Liver (tissue), 9 donors: ENCODE measurements around the gene STUM. TPM values are rescaled to one million over a fixed set of nuclear protein-coding genes. Genes with fewer than 3 reads are reported as not detected.

Experiments
- DNase-seq: peaks from one replicate; pipeline ENCODE4 v3.0.0-alpha.2; 2017; ENCODE audit warnings: low spot score
- H3K27ac ChIP-seq, 2 donors: one replicate each; pipeline ENCODE4 v1.7.0; 2013; ENCODE audit warnings: inconsistent platforms in 2 of 2, low read length in 2 of 2, control low read depth in 1 of 2, low read depth in 1 of 2, mild to moderate bottlenecking in 1 of 2
- H3K27me3 ChIP-seq, 4 donors: one replicate each; pipeline versions ENCODE4 v1.6.1 to v1.7.0; 2013; ENCODE audit warnings: low read length in 3 of 4, inconsistent platforms in 1 of 4, mild to moderate bottlenecking in 1 of 4, moderate library complexity in 1 of 4; ENCODE audit not compliant: control insufficient read depth in 4 of 4, insufficient read depth in 4 of 4
- H3K36me3 ChIP-seq, 4 donors: one replicate each; pipeline versions ENCODE4 v1.6.1 to v1.7.0; 2013; ENCODE audit warnings: low read length in 3 of 4, mild to moderate bottlenecking in 3 of 4, low read depth in 1 of 4, moderate library complexity in 1 of 4; ENCODE audit not compliant: control insufficient read depth in 4 of 4, insufficient read depth in 3 of 4
- H3K4me1 ChIP-seq, 4 donors: one replicate each; pipeline versions ENCODE4 v1.6.1 to v1.7.0; 2013; ENCODE audit warnings: low read length in 3 of 4, mild to moderate bottlenecking in 3 of 4, moderate library complexity in 1 of 4; ENCODE audit not compliant: control insufficient read depth in 4 of 4, insufficient read depth in 4 of 4
- H3K4me3 ChIP-seq, 3 donors: one replicate each; pipeline versions ENCODE4 v1.6.1 to v1.7.0; 2013; ENCODE audit warnings: low read length in 3 of 3, control low read depth in 1 of 3, low read depth in 1 of 3, mild to moderate bottlenecking in 1 of 3
- H3K9ac ChIP-seq, 2 donors: one replicate each; pipeline ENCODE4 v1.7.0; 2013; ENCODE audit warnings: low read length in 2 of 2, mild to moderate bottlenecking in 2 of 2, moderate library complexity in 2 of 2, control low read depth in 1 of 2, low read depth in 1 of 2
- H3K9me3 ChIP-seq, 4 donors: one replicate each; pipeline versions ENCODE4 v1.6.1 to v1.7.0; 2013; ENCODE audit warnings: low read length in 3 of 4; ENCODE audit not compliant: control insufficient read depth in 4 of 4
- EGR1 ChIP-seq, 2 donors: IDR thresholded peaks; 2 replicates each; pipeline ENCODE4 v1.6.1; 2016 to 2018; ENCODE audit warnings: antibody characterized with exemption in 2 of 2, low read depth in 2 of 2
- HNF4A ChIP-seq, 2 donors: conservative IDR thresholded peaks; 2 replicates each; pipeline ENCODE4 v1.6.1; 2016; ENCODE audit warnings: antibody characterized with exemption in 2 of 2, mild to moderate bottlenecking in 2 of 2
- HNF4G ChIP-seq: IDR thresholded peaks from 2 replicates; pipeline ENCODE4 v1.6.1; 2016; ENCODE audit warnings: antibody characterized with exemption
- JUND ChIP-seq, 2 donors: IDR thresholded peaks; 2 replicates each; pipeline ENCODE4 v1.6.1; 2016; ENCODE audit warnings: antibody characterized with exemption in 2 of 2
- NR2F2 ChIP-seq: IDR thresholded peaks from 2 replicates; pipeline ENCODE4 v1.6.1; 2016; ENCODE audit warnings: antibody characterized with exemption
- RAD21 ChIP-seq, 2 donors: IDR thresholded peaks; 2 replicates each; pipeline ENCODE4 v1.6.1; 2016; ENCODE audit warnings: antibody characterized with exemption in 2 of 2, mild to moderate bottlenecking in 2 of 2
- RXRA ChIP-seq, 2 donors: IDR thresholded peaks; 2 replicates each; pipeline ENCODE4 v1.6.1; 2017 to 2018; ENCODE audit warnings: antibody characterized with exemption in 2 of 2, mild to moderate bottlenecking in 1 of 2
- SP1 ChIP-seq: IDR thresholded peaks from 2 replicates; pipeline ENCODE4 v1.6.1; 2018; ENCODE audit warnings: antibody characterized with exemption, mild to moderate bottlenecking
- TAF1 ChIP-seq: conservative IDR thresholded peaks from 2 replicates; pipeline ENCODE4 v1.6.1; 2016; ENCODE audit warnings: antibody characterized with exemption, mild to moderate bottlenecking
- YY1 ChIP-seq: IDR thresholded peaks from 2 replicates; pipeline ENCODE4 v1.6.1; 2016; ENCODE audit warnings: antibody characterized with exemption, mild to moderate bottlenecking
- WGBS: extraction: QIAGEN DNeasy Blood & Tissue Kit; methylation state at CpG from one replicate; pipeline ENCODE4 v1.1.7; 2013; 5-methylcytosine and 5-hydroxymethylcytosine counted together
- polyA plus RNA-seq, 2 donors: library from polyadenylated mRNA; stranded (reverse) in 1 of 2; unstranded in 1 of 2; fragments of 200-250 nt in 1 of 2; fragments of >200 nt in 1 of 2; fragmentation: Nextera tagmentation in 1 of 2; extraction: Ambion mirVana in 1 of 2; gene quantifications; one replicate each; pipeline versions ENCODE4 v1.2.1 to v1.2.3, GENCODE V29; 2013 to 2015
- total RNA-seq, 2 donors: library from RNA; depleted of rRNA; stranded (reverse); fragments of >200 nt; gene quantifications; one replicate each; pipeline ENCODE4 v1.2.3, GENCODE V29; 2014
- TF ChIP-seq, protein P1 (sequence below): fragments of 150-350 bp; IDR thresholded peaks from 2 replicates; pipeline ENCODE4 v1.5.1; 2017; ENCODE audit warnings: improper control_type of control experiment, low read depth, low read length; ENCODE audit not compliant: missing input control
- TF ChIP-seq, protein P2 (sequence below): IDR thresholded peaks from 2 replicates; pipeline ENCODE4 v1.6.1; 2016; ENCODE audit warnings: antibody characterized with exemption
- TF ChIP-seq, protein P3 (sequence below): IDR thresholded peaks from 2 replicates; pipeline ENCODE4 v1.6.1; 2016; ENCODE audit warnings: antibody characterized with exemption, mild to moderate bottlenecking
- TF ChIP-seq, protein P4 (sequence below): IDR thresholded peaks from 2 replicates; pipeline ENCODE4 v1.6.1; 2016; ENCODE audit warnings: antibody characterized with exemption
- TF ChIP-seq, protein P5 (sequence below): IDR thresholded peaks from 2 replicates; pipeline ENCODE4 v1.6.1; 2016; ENCODE audit warnings: antibody characterized with exemption
- donor health status: healthy.
- donor health status: healthy.
- donor health status: healthy.
- donor health status: healthy.
- donor health status: healthy.

STUM gene
- total and polyA plus RNA-seq, 4 donors, result 0.03 to 0.14 (median 0.07) TPM

DNA sequence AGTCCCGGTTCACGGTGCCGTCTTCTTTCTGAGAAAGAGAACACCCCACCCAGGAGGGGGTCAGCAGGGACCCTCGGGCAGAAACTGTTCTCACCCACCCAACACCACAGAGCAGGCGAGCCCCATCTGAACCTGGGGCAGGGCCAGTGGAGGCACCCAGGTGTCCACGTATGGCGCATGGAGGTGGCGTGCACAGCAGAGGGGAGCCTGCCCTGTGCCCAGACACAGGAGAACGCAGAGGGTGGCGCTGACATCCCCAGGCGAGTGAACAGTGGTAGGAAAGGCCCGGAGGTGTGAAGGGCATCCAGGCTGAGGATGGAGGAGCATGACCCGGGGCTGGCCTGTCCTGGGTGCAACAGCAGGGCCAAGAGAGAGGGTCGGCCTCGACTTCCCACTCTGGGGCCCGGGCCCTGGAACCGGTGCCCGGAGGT, 91.1 kb downstream of the STUM start:
- no peak for DNase-seq
- H3K27me3 ChIP-seq, result no peaks in the 10 kb centered on the region
- TF ChIP-seq, protein P1, sequence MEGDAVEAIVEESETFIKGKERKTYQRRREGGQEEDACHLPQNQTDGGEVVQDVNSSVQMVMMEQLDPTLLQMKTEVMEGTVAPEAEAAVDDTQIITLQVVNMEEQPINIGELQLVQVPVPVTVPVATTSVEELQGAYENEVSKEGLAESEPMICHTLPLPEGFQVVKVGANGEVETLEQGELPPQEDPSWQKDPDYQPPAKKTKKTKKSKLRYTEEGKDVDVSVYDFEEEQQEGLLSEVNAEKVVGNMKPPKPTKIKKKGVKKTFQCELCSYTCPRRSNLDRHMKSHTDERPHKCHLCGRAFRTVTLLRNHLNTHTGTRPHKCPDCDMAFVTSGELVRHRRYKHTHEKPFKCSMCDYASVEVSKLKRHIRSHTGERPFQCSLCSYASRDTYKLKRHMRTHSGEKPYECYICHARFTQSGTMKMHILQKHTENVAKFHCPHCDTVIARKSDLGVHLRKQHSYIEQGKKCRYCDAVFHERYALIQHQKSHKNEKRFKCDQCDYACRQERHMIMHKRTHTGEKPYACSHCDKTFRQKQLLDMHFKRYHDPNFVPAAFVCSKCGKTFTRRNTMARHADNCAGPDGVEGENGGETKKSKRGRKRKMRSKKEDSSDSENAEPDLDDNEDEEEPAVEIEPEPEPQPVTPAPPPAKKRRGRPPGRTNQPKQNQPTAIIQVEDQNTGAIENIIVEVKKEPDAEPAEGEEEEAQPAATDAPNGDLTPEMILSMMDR, result no peak
- TF ChIP-seq HNF4A (conservative IDR thresholded peaks at IDR 0.05) (no peak), HNF4G (no peak), YY1 (no peak), SP1 (no peak), NR2F2 (no peak), RXRA (IDR thresholded peaks at IDR 0.05) (no peak), EGR1 (IDR thresholded peaks at IDR 0.05; ENCODE audit: low read depth in 2 of 2) (no peak)
- TF ChIP-seq, protein P2, sequence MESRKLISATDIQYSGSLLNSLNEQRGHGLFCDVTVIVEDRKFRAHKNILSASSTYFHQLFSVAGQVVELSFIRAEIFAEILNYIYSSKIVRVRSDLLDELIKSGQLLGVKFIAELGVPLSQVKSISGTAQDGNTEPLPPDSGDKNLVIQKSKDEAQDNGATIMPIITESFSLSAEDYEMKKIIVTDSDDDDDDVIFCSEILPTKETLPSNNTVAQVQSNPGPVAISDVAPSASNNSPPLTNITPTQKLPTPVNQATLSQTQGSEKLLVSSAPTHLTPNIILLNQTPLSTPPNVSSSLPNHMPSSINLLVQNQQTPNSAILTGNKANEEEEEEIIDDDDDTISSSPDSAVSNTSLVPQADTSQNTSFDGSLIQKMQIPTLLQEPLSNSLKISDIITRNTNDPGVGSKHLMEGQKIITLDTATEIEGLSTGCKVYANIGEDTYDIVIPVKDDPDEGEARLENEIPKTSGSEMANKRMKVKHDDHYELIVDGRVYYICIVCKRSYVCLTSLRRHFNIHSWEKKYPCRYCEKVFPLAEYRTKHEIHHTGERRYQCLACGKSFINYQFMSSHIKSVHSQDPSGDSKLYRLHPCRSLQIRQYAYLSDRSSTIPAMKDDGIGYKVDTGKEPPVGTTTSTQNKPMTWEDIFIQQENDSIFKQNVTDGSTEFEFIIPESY, result no peak
- TF ChIP-seq, protein P3, sequence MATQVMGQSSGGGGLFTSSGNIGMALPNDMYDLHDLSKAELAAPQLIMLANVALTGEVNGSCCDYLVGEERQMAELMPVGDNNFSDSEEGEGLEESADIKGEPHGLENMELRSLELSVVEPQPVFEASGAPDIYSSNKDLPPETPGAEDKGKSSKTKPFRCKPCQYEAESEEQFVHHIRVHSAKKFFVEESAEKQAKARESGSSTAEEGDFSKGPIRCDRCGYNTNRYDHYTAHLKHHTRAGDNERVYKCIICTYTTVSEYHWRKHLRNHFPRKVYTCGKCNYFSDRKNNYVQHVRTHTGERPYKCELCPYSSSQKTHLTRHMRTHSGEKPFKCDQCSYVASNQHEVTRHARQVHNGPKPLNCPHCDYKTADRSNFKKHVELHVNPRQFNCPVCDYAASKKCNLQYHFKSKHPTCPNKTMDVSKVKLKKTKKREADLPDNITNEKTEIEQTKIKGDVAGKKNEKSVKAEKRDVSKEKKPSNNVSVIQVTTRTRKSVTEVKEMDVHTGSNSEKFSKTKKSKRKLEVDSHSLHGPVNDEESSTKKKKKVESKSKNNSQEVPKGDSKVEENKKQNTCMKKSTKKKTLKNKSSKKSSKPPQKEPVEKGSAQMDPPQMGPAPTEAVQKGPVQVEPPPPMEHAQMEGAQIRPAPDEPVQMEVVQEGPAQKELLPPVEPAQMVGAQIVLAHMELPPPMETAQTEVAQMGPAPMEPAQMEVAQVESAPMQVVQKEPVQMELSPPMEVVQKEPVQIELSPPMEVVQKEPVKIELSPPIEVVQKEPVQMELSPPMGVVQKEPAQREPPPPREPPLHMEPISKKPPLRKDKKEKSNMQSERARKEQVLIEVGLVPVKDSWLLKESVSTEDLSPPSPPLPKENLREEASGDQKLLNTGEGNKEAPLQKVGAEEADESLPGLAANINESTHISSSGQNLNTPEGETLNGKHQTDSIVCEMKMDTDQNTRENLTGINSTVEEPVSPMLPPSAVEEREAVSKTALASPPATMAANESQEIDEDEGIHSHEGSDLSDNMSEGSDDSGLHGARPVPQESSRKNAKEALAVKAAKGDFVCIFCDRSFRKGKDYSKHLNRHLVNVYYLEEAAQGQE, result no peak
- no peak overlapping the region for H3K9ac ChIP-seq
- H3K27ac ChIP-seq, result no peak overlapping the region
- H3K9me3 ChIP-seq, result no peaks in the 10 kb centered on the region
- H3K36me3 ChIP-seq, result no peaks in the 10 kb centered on the region
- 86% methylated on average over 18 of the region's 18 CpGs for WGBS
- no peak overlapping the region for H3K4me3 ChIP-seq
- peaks cover 0 to 3% (median 0%) of the 10 kb centered on the region in 4 donors for H3K4me1 ChIP-seq

DNA sequence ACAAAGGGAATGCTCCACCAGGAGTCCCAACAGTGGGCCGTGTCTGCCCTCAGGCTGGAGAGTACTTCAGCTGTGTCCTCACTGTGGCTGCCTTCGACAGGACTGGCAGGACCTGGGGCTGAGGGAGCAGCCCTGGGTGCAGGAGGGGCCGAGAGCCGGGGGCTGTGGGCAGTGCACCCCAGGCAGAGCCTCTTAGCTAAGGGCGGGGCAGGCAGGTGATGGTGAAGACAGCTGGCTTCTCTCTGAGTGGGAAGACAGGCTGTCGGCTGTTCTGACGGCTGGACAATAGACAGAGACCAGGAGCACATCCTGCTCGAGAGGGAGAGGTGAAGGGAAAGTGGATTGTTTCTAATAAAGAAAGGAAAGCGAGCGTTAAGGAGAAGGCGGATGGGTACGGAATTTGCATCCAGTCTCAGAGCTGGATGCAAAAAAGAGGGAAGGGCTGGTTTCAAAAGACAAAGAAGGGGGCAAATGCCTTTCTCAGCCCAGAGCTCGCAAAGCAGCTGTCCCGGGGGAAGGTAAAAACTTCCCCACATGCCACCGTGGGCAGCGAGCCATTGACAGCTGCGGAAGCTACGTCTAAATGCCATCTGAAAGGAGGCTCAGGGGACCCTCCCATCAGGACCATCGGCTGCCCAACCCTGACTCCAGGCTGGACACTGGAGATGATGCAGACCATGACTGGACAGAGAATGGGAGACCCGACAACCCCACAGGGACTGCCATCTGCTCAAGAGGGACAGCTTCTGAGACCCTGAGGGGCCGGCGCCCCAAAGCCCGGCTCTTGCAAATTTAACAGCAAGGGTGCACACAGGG, 92.0 kb downstream of the STUM start:
- 82% methylated on average over 23 of the region's 23 CpGs for WGBS
- DNase-seq, result no peak
- Histone ChIP-seq H3K4me3 (no peak overlapping the region), H3K4me1 (peaks cover 0 to 3% (median 0%) of the 10 kb centered on the region in 4 donors), H3K9me3 (no peaks in the 10 kb centered on the region), H3K27ac (no peak overlapping the region), H3K27me3 (no peaks in the 10 kb centered on the region), H3K9ac (no peak overlapping the region), H3K36me3 (no peaks in the 10 kb centered on the region)
- TF ChIP-seq, protein P4, sequence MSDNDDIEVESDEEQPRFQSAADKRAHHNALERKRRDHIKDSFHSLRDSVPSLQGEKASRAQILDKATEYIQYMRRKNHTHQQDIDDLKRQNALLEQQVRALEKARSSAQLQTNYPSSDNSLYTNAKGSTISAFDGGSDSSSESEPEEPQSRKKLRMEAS, result no peak
- TF ChIP-seq, protein P1, result no peak
- TF ChIP-seq, protein P3, result no peak
- no peak for TF ChIP-seq JUND (IDR thresholded peaks at IDR 0.05)
- no peak for TF ChIP-seq HNF4G
- TF ChIP-seq, protein P5, sequence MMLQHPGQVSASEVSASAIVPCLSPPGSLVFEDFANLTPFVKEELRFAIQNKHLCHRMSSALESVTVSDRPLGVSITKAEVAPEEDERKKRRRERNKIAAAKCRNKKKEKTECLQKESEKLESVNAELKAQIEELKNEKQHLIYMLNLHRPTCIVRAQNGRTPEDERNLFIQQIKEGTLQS, result no peak
- TF ChIP-seq SP1, result no peak
- TF ChIP-seq RAD21 (IDR thresholded peaks at IDR 0.05), result no peak
- no peak for TF ChIP-seq HNF4A (conservative IDR thresholded peaks at IDR 0.05)
- no peak for TF ChIP-seq RXRA (IDR thresholded peaks at IDR 0.05)
- no peak for TF ChIP-seq YY1
- TF ChIP-seq EGR1 (IDR thresholded peaks at IDR 0.05; ENCODE audit: low read depth in 2 of 2), result no peak
- no peak for TF ChIP-seq NR2F2
- TF ChIP-seq TAF1, result no peak
